PC-3 (cell line): ENCODE data around the gene IL17RC. TPM values are rescaled to one million over a fixed set of nuclear protein-coding genes. Genes with fewer than 3 reads are reported as not detected.
A peak's percentile ranks its signal among the peaks of the same experiment; 100 is the strongest.

Experiments
- ATAC-seq: fragments of 200-7000 bp; cut with Tn5 transposase; 2 replicates; pipeline ENCODE4 v1.9.1; 2020; ENCODE audit warnings: mild to moderate bottlenecking, moderate library complexity
- BruUV-seq: library from RNA; stranded (reverse); fragments of 400-500 nt; replicated peaks from 2 replicates; lab custom pipeline; 2021; lab: Mats Ljungman, UMichigan
- CTCF ChIA-PET: fragments of 300-600 bp; sonication (Branson Sonifier 250); formaldehyde crosslinking; loops from one replicate; lab custom pipeline; 2022; ENCODE audit warnings: antibody characterized with exemption; lab: Charles Lee
- POLR2A ChIA-PET: fragments of 300-600 bp; sonication (Branson Sonifier 250); formaldehyde crosslinking; loops from one replicate; lab custom pipeline; 2022; ENCODE audit warnings: antibody characterized with exemption; ENCODE audit not compliant: unreplicated experiment; lab: Charles Lee
- DNase-seq: peaks from one replicate; pipeline ENCODE4 v3.0.0-alpha.2; 2015
- H2AFZ ChIP-seq: fragments of 300-600 bp; sonication (generic); 2 replicates; pipeline ENCODE4 v1.6.0; 2016; ENCODE audit warnings: antibody characterized with exemption, low read length
- H3F3A ChIP-seq: fragments of 300-600 bp; sonication (generic); one replicate; pipeline ENCODE4 v1.6.0; 2017; ENCODE audit warnings: antibody characterized with exemption, low read length, control low read depth, mild to moderate bottlenecking; ENCODE audit not compliant: unreplicated experiment
- H3K27ac ChIP-seq: fragments of 300-600 bp; sonication (generic); 2 replicates; pipeline ENCODE4 v1.5.1; 2016; ENCODE audit warnings: mild to moderate bottlenecking, low read length
- H3K27me3 ChIP-seq: fragments of 300-600 bp; sonication (generic); 2 replicates; pipeline ENCODE4 v1.6.1; 2016; ENCODE audit warnings: low read length, mixed read lengths
- H3K36me3 ChIP-seq: fragments of 300-600 bp; sonication (generic); 2 replicates; pipeline ENCODE4 v1.6.1; 2016; ENCODE audit warnings: low read depth, mixed run types, low read length, mixed read lengths
- H3K4me1 ChIP-seq: fragments of 300-600 bp; sonication (generic); 2 replicates; pipeline ENCODE4 v1.5.1; 2016; ENCODE audit warnings: low read length; ENCODE audit not compliant: insufficient read depth
- H3K4me2 ChIP-seq: fragments of 300-600 bp; sonication (generic); 2 replicates; pipeline ENCODE4 v1.6.0; 2016; ENCODE audit warnings: low read length
- H3K4me3 ChIP-seq: fragments of 300-600 bp; sonication (generic); 2 replicates; pipeline ENCODE4 v1.5.1; 2016; ENCODE audit warnings: mild to moderate bottlenecking, low read length, mixed read lengths
- H3K79me2 ChIP-seq: fragments of 300-600 bp; sonication (generic); 2 replicates; pipeline ENCODE4 v1.6.1; 2017; ENCODE audit warnings: low read length, mixed read lengths
- H3K9ac ChIP-seq: fragments of 300-600 bp; sonication (generic); 2 replicates; pipeline ENCODE4 v1.6.0; 2016; ENCODE audit warnings: mild to moderate bottlenecking, low read length
- H3K9me2 ChIP-seq: fragments of 300-600 bp; sonication (generic); replicated peaks from 2 replicates; pipeline ENCODE4 v1.6.1; 2016; ENCODE audit warnings: mixed run types, low read length, mixed read lengths
- H3K9me3 ChIP-seq: fragments of 300-600 bp; sonication (generic); 2 replicates; pipeline ENCODE4 v1.6.1; 2016; ENCODE audit warnings: low read length, mixed read lengths
- H4K20me1 ChIP-seq: fragments of 300-600 bp; sonication (generic); 2 replicates; pipeline ENCODE4 v1.6.1; 2016; ENCODE audit warnings: low read length, mixed read lengths
- CTCF ChIP-seq: fragments of 300-600 bp; sonication (generic); conservative IDR thresholded peaks from 2 replicates; pipeline ENCODE4 v1.5.1; 2017; ENCODE audit warnings: antibody characterized with exemption, low read depth, mild to moderate bottlenecking, low read length
- EZH2 ChIP-seq: fragments of 300-600 bp; sonication (generic); IDR thresholded peaks from one replicate; pipeline ENCODE4 v1.6.1; 2017; ENCODE audit warnings: antibody characterized with exemption, mild to moderate bottlenecking, low read length; ENCODE audit not compliant: unreplicated experiment
- EZH2phosphoT487 ChIP-seq: fragments of 300-600 bp; sonication (generic); IDR thresholded peaks from 2 replicates; pipeline ENCODE4 v1.6.1; 2018; ENCODE audit warnings: mild to moderate bottlenecking, antibody characterized with exemption, low read length, borderline replicate concordance
- intact Hi-C: fragments of 100-400 bp; cut with micrococcal nuclease; formaldehyde crosslinking; loops from 2 replicates; pipeline ENCODE4 v1.9.0; 2023
- total RNA-seq: library from RNA; depleted of rRNA; stranded (reverse); fragments of >200 nt; gene quantifications from 2 replicates; pipeline ENCODE4 v1.2.3, GENCODE V29; 2014

The IL17RC gene
- total RNA-seq, 1 experiment from 2014 or later, result 116 TPM

GRCh38 chr3:9944271-9944670 is 27.4 kb downstream of the IL17RC start:
- H3K4me2 ChIP-seq, result no peak overlapping the region
- TF ChIP-seq EZH2phosphoT487 (no peak), CTCF (no peak)

GRCh38 chr3:9945358-9945757 is 28.5 kb downstream of the IL17RC start:
- CTCF ChIA-PET, result interaction anchor here (1.4 kb wide), 2 partner anchors 10 to 32 kb away, joined by 5 to 10 read pairs; no protein-coding TSS in a partner anchor
- peak overlapping the region; percentile 91; the same call in 1 of the 2 replicates for H3K4me3 ChIP-seq
- peak overlapping the region; percentile 98 for H3K4me2 ChIP-seq
- DNase-seq, result no peak
- no peaks in the 10 kb centered on the region for H3F3A ChIP-seq
- ATAC-seq, result no peak
- POLR2A ChIA-PET, result no interaction called here
- H3K36me3 ChIP-seq, result no peaks in the 10 kb centered on the region; the same call in 1 of the 2 replicates
- no peaks in the 10 kb centered on the region for H3K27me3 ChIP-seq
- no peak overlapping the region for H2AFZ ChIP-seq
- no peak overlapping the region for H3K27ac ChIP-seq
- no peaks in the 10 kb centered on the region for H3K9me3 ChIP-seq
- no TSS peak for BruUV-seq
- TF ChIP-seq CTCF, result no peak
- no peak for TF ChIP-seq EZH2phosphoT487
- no peak for TF ChIP-seq EZH2
- intact Hi-C loops, result loop anchor here (5.0 kb wide), 1 partner anchor 82 kb away; the partner anchor contains the start of gene FANCD2
- H3K9me2 ChIP-seq, result no peaks in the 10 kb centered on the region
- H3K9ac ChIP-seq, result no peak overlapping the region
- peaks cover 21% of the 10 kb centered on the region for H3K79me2 ChIP-seq
- H4K20me1 ChIP-seq, result no peaks in the 10 kb centered on the region
- peaks cover 26% of the 10 kb centered on the region for H3K4me1 ChIP-seq

More at GRCh38 chr3:9944271-9944670, 27.4 kb downstream of the IL17RC start:
- ATAC-seq (no peak), DNase-seq (no peak)
- ChIA-PET CTCF (no interaction called here), POLR2A (no interaction called here)
- H3K9me2 ChIP-seq, result no peaks in the 10 kb centered on the region
- no peaks in the 10 kb centered on the region for H3K27me3 ChIP-seq
- no peak overlapping the region for H3K9ac ChIP-seq
- peaks cover 20% of the 10 kb centered on the region for H3K79me2 ChIP-seq
- H3K27ac ChIP-seq, result no peak overlapping the region
- no peak overlapping the region for H3K4me3 ChIP-seq
- H4K20me1 ChIP-seq, result no peaks in the 10 kb centered on the region
- no peaks in the 10 kb centered on the region; the same call in 1 of the 2 replicates for H3K36me3 ChIP-seq
- H3F3A ChIP-seq, result no peaks in the 10 kb centered on the region
- H2AFZ ChIP-seq, result no peak overlapping the region
- peaks cover 26% of the 10 kb centered on the region for H3K4me1 ChIP-seq
- no peaks in the 10 kb centered on the region for H3K9me3 ChIP-seq
- BruUV-seq, result no TSS peak
- intact Hi-C loops, result no loop called here
